Astrocyte (in vitro differentiated cells and primary cell): ENCODE measurements around the gene FXYD4. TPM values are rescaled to one million over a fixed set of nuclear protein-coding genes. Genes with fewer than 3 reads are reported as not detected.
"Not testable (repeated sequence)": the region's sequence is repeated elsewhere in the genome, so short reads cannot be mapped to it uniquely, and the experiment has no call there.

Experiments used
- DNase-seq: peaks from one replicate; pipeline ENCODE4 v3.0.0-alpha.2; 2010; ENCODE audit warnings: low read depth
- FAIRE-seq: peaks from 2 replicates; lab custom pipeline; 2011; peaks lifted over from hg19 to GRCh38; lab: Jason Lieb, UNC
- H2AFZ ChIP-seq: 2 replicates; pipeline ENCODE4 v1.6.0; 2012; ENCODE audit warnings: low read depth, low read length, inconsistent platforms
- H3K27ac ChIP-seq: 2 replicates; pipeline ENCODE4 v1.5.1; 2011; ENCODE audit warnings: low read depth, low read length, inconsistent platforms
- H3K27me3 ChIP-seq: 2 replicates; pipeline ENCODE4 v1.6.0; 2011; ENCODE audit warnings: low read length, inconsistent platforms; ENCODE audit not compliant: insufficient read depth
- H3K36me3 ChIP-seq: 2 replicates; pipeline ENCODE4 v1.5.1; 2011; ENCODE audit warnings: low read length, inconsistent platforms; ENCODE audit not compliant: insufficient read depth
- H3K4me1 ChIP-seq: 2 replicates; pipeline ENCODE4 v1.5.1; 2011; ENCODE audit warnings: low read length, inconsistent platforms; ENCODE audit not compliant: insufficient read depth
- H3K4me2 ChIP-seq: 2 replicates; pipeline ENCODE4 v1.6.0; 2012; ENCODE audit warnings: low read length, inconsistent platforms
- H3K4me3 ChIP-seq: 2 replicates; pipeline ENCODE4 v1.5.1; 2011; ENCODE audit warnings: low read depth, mild to moderate bottlenecking, low read length, inconsistent platforms; ENCODE audit not compliant: insufficient read depth
- H3K79me2 ChIP-seq: 2 replicates; pipeline ENCODE4 v1.6.0; 2012; ENCODE audit warnings: mild to moderate bottlenecking, low read length, inconsistent platforms; ENCODE audit not compliant: insufficient read depth
- H3K9ac ChIP-seq: 2 replicates; pipeline ENCODE4 v1.6.0; 2012; ENCODE audit warnings: mild to moderate bottlenecking, low read length, inconsistent platforms
- H3K9me3 ChIP-seq: 2 replicates; pipeline ENCODE4 v1.5.1; 2012; ENCODE audit warnings: low read depth, mild to moderate bottlenecking, low read length, inconsistent platforms; ENCODE audit not compliant: insufficient read depth
- H4K20me1 ChIP-seq: 2 replicates; pipeline ENCODE4 v1.6.0; 2012; ENCODE audit warnings: low read length, inconsistent platforms; ENCODE audit not compliant: insufficient read depth
- H3K27ac Mint-ChIP-seq: one replicate; pipeline ENCODE4 v1.8.0; 2021; ENCODE audit warnings: mild to moderate bottlenecking, mixed read lengths; ENCODE audit not compliant: unreplicated experiment
- H3K27me3 Mint-ChIP-seq: one replicate; pipeline ENCODE4 v1.8.0; 2021; ENCODE audit warnings: low read depth, mixed read lengths; ENCODE audit not compliant: unreplicated experiment
- H3K36me3 Mint-ChIP-seq: one replicate; pipeline ENCODE4 v1.8.0; 2021; ENCODE audit warnings: low read depth, mixed read lengths; ENCODE audit not compliant: unreplicated experiment
- H3K4me1 Mint-ChIP-seq: one replicate; pipeline ENCODE4 v1.8.0; 2021; ENCODE audit warnings: low read depth, mixed read lengths; ENCODE audit not compliant: unreplicated experiment
- H3K4me3 Mint-ChIP-seq: one replicate; pipeline ENCODE4 v1.8.0; 2021; ENCODE audit warnings: mild to moderate bottlenecking, moderate library complexity, mixed read lengths; ENCODE audit not compliant: unreplicated experiment
- H3K9me3 Mint-ChIP-seq: one replicate; pipeline ENCODE4 v1.8.0; 2021; ENCODE audit warnings: mild to moderate bottlenecking, mixed read lengths; ENCODE audit not compliant: unreplicated experiment
- EZH2 ChIP-seq: IDR thresholded peaks from 2 replicates; pipeline ENCODE4 v1.6.1; 2012; ENCODE audit warnings: mild to moderate bottlenecking, low read length, inconsistent platforms; ENCODE audit not compliant: insufficient read depth
- total RNA-seq: library from RNA; stranded (reverse); gene quantifications from 2 replicates; pipeline ENCODE4 v1.2.1, GENCODE V29; 2021
- TF ChIP-seq, protein P1 (sequence below): IDR thresholded peaks from 2 replicates; pipeline ENCODE4 v1.5.1; 2011; ENCODE audit warnings: low read depth, mild to moderate bottlenecking, inconsistent platforms, low read length, moderate library complexity; ENCODE audit not compliant: insufficient read depth

Gene FXYD4
- total RNA-seq, 1 donor from 2014 or later = not detected

DNA sequence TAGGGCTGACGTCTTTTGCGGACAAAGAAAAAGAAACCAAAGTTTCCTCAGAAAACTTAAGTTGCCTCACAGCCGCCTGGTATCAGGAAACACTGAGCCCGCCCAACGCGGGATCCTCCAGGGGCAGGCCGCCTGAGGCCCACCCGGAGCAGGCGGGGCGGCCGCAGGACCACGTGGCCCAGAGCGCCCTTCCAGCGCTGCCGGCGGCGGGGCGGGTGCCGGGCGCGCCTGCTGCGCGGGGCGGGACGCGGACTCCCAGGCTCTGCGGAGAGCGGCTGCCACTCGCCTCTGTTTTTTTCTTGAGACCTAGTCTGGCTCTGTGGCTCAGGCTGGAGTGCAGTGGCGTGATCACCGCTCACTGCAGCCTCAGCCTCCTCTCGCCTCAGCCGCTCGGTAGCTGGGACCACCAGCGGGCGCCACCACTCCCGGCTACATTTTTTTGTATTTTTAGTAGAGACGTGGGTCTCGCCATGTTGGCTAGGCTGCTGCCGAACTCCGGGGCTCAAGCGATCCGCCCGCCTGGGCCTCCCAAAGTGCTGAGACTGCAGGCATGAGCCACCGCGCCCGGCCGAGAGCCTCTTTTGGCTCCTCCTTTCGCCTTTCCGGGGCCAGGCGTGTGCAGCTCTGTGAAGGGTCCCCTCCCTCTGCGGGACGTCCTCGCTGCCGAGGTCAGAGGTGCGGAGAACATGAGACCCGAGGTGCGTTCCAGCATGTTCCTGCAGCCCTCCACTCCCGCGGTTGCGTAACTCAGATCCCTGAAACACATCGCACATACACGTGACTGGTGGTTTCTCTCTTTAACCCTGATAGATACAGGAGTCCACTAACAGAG, 49.1 kb downstream of the FXYD4 start:
- Histone ChIP-seq H3K9ac (peak overlapping the region; percentile 76), H3K9me3 (no peaks in the 10 kb centered on the region), H3K27ac (peak overlapping the region; percentile 70), H3K4me1 (peaks cover 5% of the 10 kb centered on the region), H3K27me3 (no peaks in the 10 kb centered on the region), H4K20me1 (no peaks in the 10 kb centered on the region), H3K79me2 (no peaks in the 10 kb centered on the region), H3K4me2 (peak overlapping the region; percentile 92), H3K4me3 (peak overlapping the region; percentile 53), H3K36me3 (no peaks in the 10 kb centered on the region), H2AFZ (peak overlapping the region; percentile 91)
- peak overlapping the region; percentile 84 for H3K4me3 Mint-ChIP-seq
- no peaks in the 10 kb centered on the region for H3K36me3 Mint-ChIP-seq
- H3K27ac Mint-ChIP-seq = peak overlapping the region; percentile 77
- H3K27me3 Mint-ChIP-seq = no peaks in the 10 kb centered on the region
- no peaks in the 10 kb centered on the region for H3K4me1 Mint-ChIP-seq
- TF ChIP-seq, protein P1, sequence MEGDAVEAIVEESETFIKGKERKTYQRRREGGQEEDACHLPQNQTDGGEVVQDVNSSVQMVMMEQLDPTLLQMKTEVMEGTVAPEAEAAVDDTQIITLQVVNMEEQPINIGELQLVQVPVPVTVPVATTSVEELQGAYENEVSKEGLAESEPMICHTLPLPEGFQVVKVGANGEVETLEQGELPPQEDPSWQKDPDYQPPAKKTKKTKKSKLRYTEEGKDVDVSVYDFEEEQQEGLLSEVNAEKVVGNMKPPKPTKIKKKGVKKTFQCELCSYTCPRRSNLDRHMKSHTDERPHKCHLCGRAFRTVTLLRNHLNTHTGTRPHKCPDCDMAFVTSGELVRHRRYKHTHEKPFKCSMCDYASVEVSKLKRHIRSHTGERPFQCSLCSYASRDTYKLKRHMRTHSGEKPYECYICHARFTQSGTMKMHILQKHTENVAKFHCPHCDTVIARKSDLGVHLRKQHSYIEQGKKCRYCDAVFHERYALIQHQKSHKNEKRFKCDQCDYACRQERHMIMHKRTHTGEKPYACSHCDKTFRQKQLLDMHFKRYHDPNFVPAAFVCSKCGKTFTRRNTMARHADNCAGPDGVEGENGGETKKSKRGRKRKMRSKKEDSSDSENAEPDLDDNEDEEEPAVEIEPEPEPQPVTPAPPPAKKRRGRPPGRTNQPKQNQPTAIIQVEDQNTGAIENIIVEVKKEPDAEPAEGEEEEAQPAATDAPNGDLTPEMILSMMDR = no peak
- no peak for TF ChIP-seq EZH2
- H3K9me3 Mint-ChIP-seq = no peaks in the 10 kb centered on the region
- DNase-seq (peak; percentile 68), FAIRE-seq (no peak)

DNA sequence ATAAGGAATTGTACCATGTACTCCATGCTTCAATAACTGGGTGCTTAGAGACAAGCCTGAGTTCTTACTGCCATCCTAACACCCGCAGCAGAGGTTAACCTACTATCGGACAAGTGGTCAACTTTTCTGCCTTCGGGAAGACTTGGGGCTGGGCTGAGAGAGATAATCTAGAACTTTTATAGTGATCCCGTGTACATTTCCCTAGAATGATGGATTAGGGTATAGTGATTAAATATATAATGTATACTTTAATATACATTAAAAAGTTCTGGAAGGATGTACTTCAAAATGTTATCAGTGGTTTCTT, 49.7 kb downstream of the FXYD4 start:
- Histone ChIP-seq H3K4me2 (peak overlapping the region; percentile 92), H3K9ac (peak overlapping the region; percentile 76), H3K79me2 (no peaks in the 10 kb centered on the region), H3K4me3 (peak overlapping the region; percentile 53), H3K4me1 (peaks cover 5% of the 10 kb centered on the region), H3K27ac (peak overlapping the region; percentile 70), H2AFZ (peak overlapping the region; percentile 91), H4K20me1 (no peaks in the 10 kb centered on the region), H3K36me3 (no peaks in the 10 kb centered on the region), H3K27me3 (no peaks in the 10 kb centered on the region), H3K9me3 (no peaks in the 10 kb centered on the region)
- no peaks in the 10 kb centered on the region for H3K9me3 Mint-ChIP-seq
- no peaks in the 10 kb centered on the region for H3K27me3 Mint-ChIP-seq
- no peak overlapping the region for H3K27ac Mint-ChIP-seq
- no peaks in the 10 kb centered on the region for H3K36me3 Mint-ChIP-seq
- no peak for DNase-seq
- no peaks in the 10 kb centered on the region for H3K4me1 Mint-ChIP-seq
- no peak for FAIRE-seq
- TF ChIP-seq, protein P1 = no peak
- no peak for TF ChIP-seq EZH2
- peak overlapping the region; percentile 84 for H3K4me3 Mint-ChIP-seq

DNA sequence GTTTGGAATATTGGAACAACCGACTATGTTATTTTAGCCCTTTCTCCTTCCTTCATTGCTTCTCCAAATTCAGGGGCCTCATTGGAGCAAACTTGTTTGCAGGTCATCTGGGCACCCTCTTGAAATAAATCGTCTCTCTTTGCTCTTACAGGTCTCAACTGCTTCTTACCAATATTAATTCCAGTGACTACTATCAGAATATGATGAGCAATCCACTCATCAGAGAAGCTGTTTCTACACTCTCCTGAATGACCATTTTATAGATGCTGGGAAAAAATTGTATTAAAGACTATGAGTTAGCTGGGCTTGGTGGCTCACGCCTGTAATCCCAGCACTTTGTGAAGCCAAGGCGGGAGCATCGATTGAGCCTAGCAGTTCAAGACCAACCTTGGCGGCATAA, 50.1 kb downstream of the FXYD4 start:
- no peak overlapping the region for H3K4me3 Mint-ChIP-seq
- Histone ChIP-seq H3K9me3 (no peaks in the 10 kb centered on the region), H2AFZ (no peak overlapping the region), H3K4me3 (no peak overlapping the region), H3K4me2 (peak overlapping the region; percentile 92), H4K20me1 (no peaks in the 10 kb centered on the region), H3K4me1 (peaks cover 5% of the 10 kb centered on the region), H3K27me3 (no peaks in the 10 kb centered on the region), H3K9ac (no peak overlapping the region), H3K79me2 (no peaks in the 10 kb centered on the region), H3K27ac (no peak overlapping the region), H3K36me3 (no peaks in the 10 kb centered on the region)
- H3K36me3 Mint-ChIP-seq = no peaks in the 10 kb centered on the region
- no peaks in the 10 kb centered on the region for H3K27me3 Mint-ChIP-seq
- no peak overlapping the region for H3K27ac Mint-ChIP-seq
- DNase-seq (no peak), FAIRE-seq (no peak)
- H3K9me3 Mint-ChIP-seq = no peaks in the 10 kb centered on the region
- H3K4me1 Mint-ChIP-seq = no peaks in the 10 kb centered on the region
- no peak for TF ChIP-seq EZH2
- TF ChIP-seq, protein P1 = no peak

DNA sequence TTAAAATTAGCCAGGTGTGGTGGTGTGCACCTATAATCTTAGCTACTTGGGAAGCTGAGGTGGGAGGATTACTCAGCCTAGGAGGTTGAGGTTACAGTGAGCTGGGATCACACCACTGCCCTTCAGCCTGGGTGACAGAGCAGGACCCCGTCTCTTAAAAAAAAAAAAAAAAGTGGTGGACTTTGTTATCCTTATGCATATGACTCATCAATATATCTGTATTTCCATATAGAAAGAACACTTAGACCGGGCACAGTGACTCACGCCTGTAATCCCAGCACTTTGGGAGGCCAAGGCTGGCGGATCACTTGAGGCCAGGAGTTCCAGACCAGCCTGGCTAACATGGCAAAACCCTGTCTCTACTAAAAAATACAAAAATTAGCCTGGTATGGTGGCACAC, 50.5 kb downstream of the FXYD4 start:
- not testable (repeated sequence) for FAIRE-seq, H3K9me3 Mint-ChIP-seq, H3K4me3 Mint-ChIP-seq

More for the DNA sequence above, 50.5 kb downstream of the FXYD4 start:
- not testable (repeated sequence) for H3K36me3 Mint-ChIP-seq, H3K27ac ChIP-seq, H3K79me2 ChIP-seq, H3K27ac Mint-ChIP-seq, H3K4me1 Mint-ChIP-seq, H2AFZ ChIP-seq, H3K4me1 ChIP-seq, DNase-seq, H4K20me1 ChIP-seq, H3K9ac ChIP-seq, H3K4me3 ChIP-seq, H3K4me2 ChIP-seq, H3K27me3 ChIP-seq, H3K27me3 Mint-ChIP-seq, H3K36me3 ChIP-seq, H3K9me3 ChIP-seq
